ENCODE data around the gene CARMIL3. TPM values are rescaled to one million over a fixed set of nuclear protein-coding genes. Genes with fewer than 3 reads are reported as not detected.

Gene CARMIL3
- total RNA-seq, 1 experiment from 2014 or later, result 0.71 TPM

DNA sequence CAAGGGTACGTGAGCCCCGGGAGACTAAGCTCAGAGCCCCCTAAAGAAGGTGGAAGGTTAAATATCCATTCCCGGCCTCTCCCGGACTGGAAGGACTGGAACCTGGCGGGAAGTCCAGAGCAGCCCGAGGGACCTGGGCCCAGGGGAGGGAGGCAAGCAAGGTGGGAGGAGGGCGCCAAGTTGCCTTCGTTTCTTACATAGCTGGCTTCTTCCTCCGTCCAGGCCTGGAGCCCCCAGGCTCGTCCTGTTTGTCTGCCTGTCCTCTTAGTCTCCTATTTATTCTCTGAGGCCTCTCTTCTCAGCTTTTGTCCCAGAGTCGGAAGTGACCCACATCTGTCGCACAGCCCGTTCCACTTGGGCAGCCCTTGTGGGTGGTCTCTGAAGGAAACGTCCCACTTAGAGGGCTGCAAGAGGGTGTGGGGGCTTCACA, 43.0 kb downstream of the CARMIL3 start:
- no peak; the same call in 1 of the 2 replicates for ATAC-seq
- BruUV-seq (replicated peaks), result no TSS peak
- TF ChIP-seq SIN3A (IDR thresholded peaks at IDR 0.05; ENCODE audit: low read depth) (no peak), RAD21 (IDR thresholded peaks at IDR 0.05; ENCODE audit: low read depth) (no peak), ZNF274 (IDR thresholded peaks at IDR 0.05; ENCODE audit: low read depth, low read length) (no peak), FOSL1 (IDR thresholded peaks at IDR 0.05; ENCODE audit: low read depth) (no peak), EZH2phosphoT487 (IDR thresholded peaks at IDR 0.05; ENCODE audit: borderline replicate concordance) (no peak), POLR2AphosphoS5 (IDR thresholded peaks at IDR 0.05; ENCODE audit: low read depth, low read length) (no peak), SRF (IDR thresholded peaks at IDR 0.05; ENCODE audit: low read depth) (no peak)
- TF ChIP-seq, protein P1, sequence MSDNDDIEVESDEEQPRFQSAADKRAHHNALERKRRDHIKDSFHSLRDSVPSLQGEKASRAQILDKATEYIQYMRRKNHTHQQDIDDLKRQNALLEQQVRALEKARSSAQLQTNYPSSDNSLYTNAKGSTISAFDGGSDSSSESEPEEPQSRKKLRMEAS (IDR thresholded peaks at IDR 0.05), result no peak
- TF ChIP-seq, protein P2, sequence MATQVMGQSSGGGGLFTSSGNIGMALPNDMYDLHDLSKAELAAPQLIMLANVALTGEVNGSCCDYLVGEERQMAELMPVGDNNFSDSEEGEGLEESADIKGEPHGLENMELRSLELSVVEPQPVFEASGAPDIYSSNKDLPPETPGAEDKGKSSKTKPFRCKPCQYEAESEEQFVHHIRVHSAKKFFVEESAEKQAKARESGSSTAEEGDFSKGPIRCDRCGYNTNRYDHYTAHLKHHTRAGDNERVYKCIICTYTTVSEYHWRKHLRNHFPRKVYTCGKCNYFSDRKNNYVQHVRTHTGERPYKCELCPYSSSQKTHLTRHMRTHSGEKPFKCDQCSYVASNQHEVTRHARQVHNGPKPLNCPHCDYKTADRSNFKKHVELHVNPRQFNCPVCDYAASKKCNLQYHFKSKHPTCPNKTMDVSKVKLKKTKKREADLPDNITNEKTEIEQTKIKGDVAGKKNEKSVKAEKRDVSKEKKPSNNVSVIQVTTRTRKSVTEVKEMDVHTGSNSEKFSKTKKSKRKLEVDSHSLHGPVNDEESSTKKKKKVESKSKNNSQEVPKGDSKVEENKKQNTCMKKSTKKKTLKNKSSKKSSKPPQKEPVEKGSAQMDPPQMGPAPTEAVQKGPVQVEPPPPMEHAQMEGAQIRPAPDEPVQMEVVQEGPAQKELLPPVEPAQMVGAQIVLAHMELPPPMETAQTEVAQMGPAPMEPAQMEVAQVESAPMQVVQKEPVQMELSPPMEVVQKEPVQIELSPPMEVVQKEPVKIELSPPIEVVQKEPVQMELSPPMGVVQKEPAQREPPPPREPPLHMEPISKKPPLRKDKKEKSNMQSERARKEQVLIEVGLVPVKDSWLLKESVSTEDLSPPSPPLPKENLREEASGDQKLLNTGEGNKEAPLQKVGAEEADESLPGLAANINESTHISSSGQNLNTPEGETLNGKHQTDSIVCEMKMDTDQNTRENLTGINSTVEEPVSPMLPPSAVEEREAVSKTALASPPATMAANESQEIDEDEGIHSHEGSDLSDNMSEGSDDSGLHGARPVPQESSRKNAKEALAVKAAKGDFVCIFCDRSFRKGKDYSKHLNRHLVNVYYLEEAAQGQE (IDR thresholded peaks at IDR 0.05; ENCODE audit: low read depth), result no peak
- Histone ChIP-seq H3K9ac (ENCODE audit: low read length) (peak overlapping the region; percentile 84), H3K9me3 (ENCODE audit: control insufficient read depth in 1 of 2, insufficient read depth in 1 of 2, low read depth in 1 of 2, low read length in 2 of 2) (no peaks in the 10 kb centered on the region), H2AFZ (ENCODE audit: low read depth, low read length, poor library complexity, severe bottlenecking) (no peak overlapping the region), H4K20me1 (ENCODE audit: insufficient read depth) (no peaks in the 10 kb centered on the region), H3K36me3 (ENCODE audit: control insufficient read depth in 1 of 2, insufficient read depth in 2 of 2, low read length in 2 of 2) (no peaks in the 10 kb centered on the region), H3K4me2 (ENCODE audit: low read length) (peak overlapping the region; percentile 87), H3K27ac (ENCODE audit: low read depth, low read length) (peak overlapping the region; percentile 87), H3K9me2 (ENCODE audit: insufficient read depth) (no peaks in the 10 kb centered on the region), H3K4me3 (replicated peaks in 1 of 2; ENCODE audit: low read depth in 1 of 2, low read length in 2 of 2) (peak overlapping the region; percentile 94 to 96), H3K79me2 (ENCODE audit: insufficient read depth, low read length) (peaks cover 7% of the 10 kb centered on the region; the same call in 1 of the 2 replicates), H3K4me1 (ENCODE audit: control insufficient read depth in 1 of 2, insufficient read depth in 2 of 2, low read length in 2 of 2) (peaks cover 15 to 22% of the 10 kb centered on the region in 2 experiments), H3K27me3 (ENCODE audit: insufficient read depth, low read length) (no peaks in the 10 kb centered on the region)
- ChIA-PET POLR2A (interaction anchor here (1.1 to 4.5 kb wide), 5 partner anchors 12 to 66 kb away, joined by 4 to 49 read pairs (median 8); partner anchors contain the start of genes DCAF11, IRF9 and NRL), RAD21 (ENCODE audit: low non-redundant PET in 1 of 2, low total read pairs in 2 of 2, uncharacterized antibody in 2 of 2, unreplicated experiment in 2 of 2) (interaction anchor here in 1 of 2 experiments (0.5 kb wide), 1 partner anchor 173 kb away, joined by 3 read pairs; no protein-coding TSS in a partner anchor), CTCF (interaction anchor here (6.0 kb wide), 1 partner anchor 14 kb away, joined by 73 read pairs; no protein-coding TSS in a partner anchor)
- intact Hi-C loops (cut with micrococcal nuclease), result loop anchor here (1.0 to 10.0 kb wide), 2 partner anchors 19 to 110 kb away; partner anchors contain the start of genes DCAF11, DHRS4L2 and NRL
- no peak for DNase-seq (ENCODE audit: low read depth, low spot score)

Measured in HCT116 (cell line).